HEK293T (cell line): ENCODE measurements around the gene SORBS1.

Experiments
- ELF4 ChIP-seq: fragments of 450-650 bp; IDR thresholded peaks from 2 replicates; pipeline ENCODE4 v1.6.1; 2017; ENCODE audit warnings: antibody characterized with exemption
- FOXM1 ChIP-seq: fragments of 450-650 bp; IDR thresholded peaks from 2 replicates; pipeline ENCODE4 v1.6.1; 2017; ENCODE audit warnings: mild to moderate bottlenecking, borderline replicate concordance
- SP1 ChIP-seq: fragments of 450-650 bp; IDR thresholded peaks from 2 replicates; pipeline ENCODE4 v1.6.1; 2017
- SUZ12 ChIP-seq: fragments of 450-650 bp; IDR thresholded peaks from 2 replicates; pipeline ENCODE4 v1.6.1; 2016; ENCODE audit warnings: mild to moderate bottlenecking
- TARDBP ChIP-seq: fragments of 450-650 bp; IDR thresholded peaks from 2 replicates; pipeline ENCODE4 v1.6.1; 2016
- TF ChIP-seq, protein P1 (sequence below): fragments of 450-650 bp; IDR thresholded peaks from 2 replicates; pipeline ENCODE4 v1.6.1; 2016

DNA sequence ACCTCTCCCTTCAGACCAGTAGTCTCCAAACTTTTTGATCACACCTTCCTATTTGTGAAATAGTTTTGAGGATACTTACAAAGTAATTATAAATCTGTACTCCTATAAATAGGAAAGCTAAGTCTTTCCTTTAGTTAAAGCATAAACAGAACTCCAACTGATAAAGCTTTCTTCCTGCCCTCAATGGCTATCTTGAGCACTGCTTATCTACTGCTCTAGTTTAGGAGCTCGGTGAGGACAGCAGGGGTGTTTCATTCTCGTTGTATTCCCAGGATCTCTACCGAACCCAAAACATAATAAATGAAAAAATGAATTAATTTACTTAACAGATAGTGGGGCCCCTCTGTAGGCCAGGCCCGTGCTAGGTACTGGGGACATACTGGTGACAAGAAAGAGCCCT, 17.7 kb downstream of the SORBS1 start:
- no peak for TF ChIP-seq FOXM1
- TF ChIP-seq, protein P1, sequence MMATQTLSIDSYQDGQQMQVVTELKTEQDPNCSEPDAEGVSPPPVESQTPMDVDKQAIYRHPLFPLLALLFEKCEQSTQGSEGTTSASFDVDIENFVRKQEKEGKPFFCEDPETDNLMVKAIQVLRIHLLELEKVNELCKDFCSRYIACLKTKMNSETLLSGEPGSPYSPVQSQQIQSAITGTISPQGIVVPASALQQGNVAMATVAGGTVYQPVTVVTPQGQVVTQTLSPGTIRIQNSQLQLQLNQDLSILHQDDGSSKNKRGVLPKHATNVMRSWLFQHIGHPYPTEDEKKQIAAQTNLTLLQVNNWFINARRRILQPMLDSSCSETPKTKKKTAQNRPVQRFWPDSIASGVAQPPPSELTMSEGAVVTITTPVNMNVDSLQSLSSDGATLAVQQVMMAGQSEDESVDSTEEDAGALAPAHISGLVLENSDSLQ: no peak
- TF ChIP-seq TARDBP: no peak
- no peak for TF ChIP-seq SP1
- no peak for TF ChIP-seq SUZ12
- no peak for TF ChIP-seq ELF4
